Caco-2 (cell line): ENCODE measurements around the gene PIGQ. TPM values are rescaled to one million over a fixed set of nuclear protein-coding genes. Genes with fewer than 3 reads are reported as not detected.

Source experiments
- BruUV-seq: library from RNA; stranded (reverse); fragments of 400-500 nt; replicated peaks from 2 replicates; lab custom pipeline; 2021; lab: Mats Ljungman, UMichigan
- CTCF ChIA-PET: fragments of 300-600 bp; sonication (Branson Sonifier 250); formaldehyde crosslinking; loops from one replicate; lab custom pipeline; 2022; ENCODE audit warnings: antibody characterized with exemption; lab: Charles Lee
- POLR2A ChIA-PET: fragments of 300-600 bp; sonication (Branson Sonifier 250); formaldehyde crosslinking; loops from one replicate; lab custom pipeline; 2022; ENCODE audit warnings: antibody characterized with exemption; lab: Charles Lee
- DNase-seq, 2 experiments: peaks; one replicate each; pipeline versions ENCODE4 v3.0.0 to v3.0.0-alpha.2; 2020 to 2022
- H3K27me3 ChIP-seq: replicated peaks from 2 replicates; pipeline ENCODE4 v1.6.0; 2011; ENCODE audit warnings: low read length; ENCODE audit not compliant: control insufficient read depth, insufficient read depth
- H3K36me3 ChIP-seq: 2 replicates; pipeline ENCODE4 v1.5.1; 2011; ENCODE audit warnings: low read length; ENCODE audit not compliant: control insufficient read depth, insufficient read depth
- H3K4me1 ChIP-seq: fragments of 250-450 bp; sonication (Bioruptor Pico); 2 replicates; pipeline ENCODE4 v1.5.1; 2020; ENCODE audit warnings: mild to moderate bottlenecking
- H3K4me3 ChIP-seq: 2 replicates; pipeline ENCODE4 v1.5.1; 2011; ENCODE audit warnings: low read depth, mild to moderate bottlenecking, control low read depth, low read length
- H3K9me3 ChIP-seq: fragments of 250-450 bp; sonication (Bioruptor Pico); 2 replicates; pipeline ENCODE4 v1.5.1; 2020; ENCODE audit warnings: mild to moderate bottlenecking, moderate library complexity
- H3K27ac Mint-ChIP-seq: one replicate; pipeline ENCODE4 v1.8.0; 2022; ENCODE audit warnings: mixed read lengths; ENCODE audit not compliant: unreplicated experiment
- H3K27me3 Mint-ChIP-seq: one replicate; pipeline ENCODE4 v1.8.0; 2022; ENCODE audit warnings: mixed read lengths; ENCODE audit not compliant: insufficient read depth, unreplicated experiment
- H3K36me3 Mint-ChIP-seq: one replicate; pipeline ENCODE4 v1.8.0; 2022; ENCODE audit warnings: mild to moderate bottlenecking, mixed read lengths; ENCODE audit not compliant: insufficient read depth, unreplicated experiment
- H3K4me1 Mint-ChIP-seq: one replicate; pipeline ENCODE4 v1.8.0; 2022; ENCODE audit warnings: low read depth, mixed read lengths; ENCODE audit not compliant: unreplicated experiment
- H3K4me3 Mint-ChIP-seq: one replicate; pipeline ENCODE4 v1.8.0; 2022; ENCODE audit warnings: mild to moderate bottlenecking, moderate library complexity, mixed read lengths; ENCODE audit not compliant: unreplicated experiment
- H3K9me3 Mint-ChIP-seq: one replicate; pipeline ENCODE4 v1.8.0; 2022; ENCODE audit warnings: mixed read lengths; ENCODE audit not compliant: unreplicated experiment
- CTCF ChIP-seq, 2 experiments: fragments of 200-600 bp in 1 of 2; IDR thresholded peaks; 1 replicate in 1 of 2; 2 replicates in 1 of 2; pipeline versions ENCODE4 v1.5.1 to v1.8.0; 2011 to 2022; ENCODE audit warnings: antibody characterized with exemption in 1 of 2, control low read depth in 1 of 2, inconsistent platforms in 1 of 2, low read depth in 1 of 2, low read length in 1 of 2, mild to moderate bottlenecking in 1 of 2, moderate library complexity in 1 of 2; ENCODE audit not compliant: insufficient read depth in 1 of 2, severe bottlenecking in 1 of 2, unreplicated experiment in 1 of 2
- intact Hi-C: fragments of 100-400 bp; cut with micrococcal nuclease; formaldehyde crosslinking; loops from one replicate; pipeline ENCODE4 v1.10.0; 2022; ENCODE audit not compliant: unreplicated experiment
- total RNA-seq: library from RNA; stranded (reverse); gene quantifications from 2 replicates; pipeline ENCODE4 v1.2.3, GENCODE V29; 2022

Gene PIGQ
- total RNA-seq, 1 experiment from 2014 or later = 45.8 TPM

- Mint-ChIP-seq H3K36me3 (peaks cover 5% of the 10 kb centered on the region), H3K4me1 (no peaks in the 10 kb centered on the region), H3K9me3 (no peaks in the 10 kb centered on the region), H3K27me3 (no peaks in the 10 kb centered on the region), H3K4me3 (no peak overlapping the region), H3K27ac (no peak overlapping the region)
- TF ChIP-seq CTCF (IDR thresholded peaks at IDR 0.05; ENCODE audit: insufficient read depth in 1 of 2, low read depth in 1 of 2, low read length in 1 of 2, severe bottlenecking in 1 of 2, unreplicated experiment in 1 of 2) = no peak
- ChIA-PET POLR2A (no interaction called here), CTCF (no interaction called here)
- no peak for DNase-seq
- Histone ChIP-seq H3K4me1 (peaks cover 9% of the 10 kb centered on the region; the same call in 1 of the 2 replicates), H3K9me3 (no peaks in the 10 kb centered on the region), H3K36me3 (no peaks in the 10 kb centered on the region), H3K4me3 (no peak overlapping the region), H3K27me3 (no peaks in the 10 kb centered on the region)
- intact Hi-C loops = no loop called here
- BruUV-seq = no TSS peak
These were observed 4.1 kb upstream of the PIGQ start for GRCh38 chr16:565419-566330.

- no peaks in the 10 kb centered on the region for H3K9me3 Mint-ChIP-seq
- Histone ChIP-seq H3K36me3 (no peaks in the 10 kb centered on the region), H3K27me3 (no peaks in the 10 kb centered on the region), H3K4me1 (peaks cover 9% of the 10 kb centered on the region; the same call in 1 of the 2 replicates), H3K9me3 (no peaks in the 10 kb centered on the region), H3K4me3 (no peak within 1 kb of the TSS)
- no peak within 1 kb of the TSS for H3K27ac Mint-ChIP-seq
- no TSS peak for BruUV-seq
- ChIA-PET CTCF (no interaction called here), POLR2A (no interaction called here)
- H3K27me3 Mint-ChIP-seq = no peaks in the 10 kb centered on the region
- no peak for TF ChIP-seq CTCF (IDR thresholded peaks at IDR 0.05; ENCODE audit: insufficient read depth in 1 of 2, low read depth in 1 of 2, low read length in 1 of 2, severe bottlenecking in 1 of 2, unreplicated experiment in 1 of 2)
- peaks cover 10% of the 10 kb centered on the region for H3K4me1 Mint-ChIP-seq
- intact Hi-C loops = no loop called here
- H3K36me3 Mint-ChIP-seq = peaks cover 5% of the 10 kb centered on the region
- H3K4me3 Mint-ChIP-seq = no peak within 1 kb of the TSS
- no peak for DNase-seq
These were observed 3.0 kb upstream of the PIGQ start, which contains the start of gene NHLRC4 for GRCh38 chr16:566475-567372. NHLRC4 (plus strand) TSS chr16:567005; CDS start chr16:568048, 1,043 bp downstream.
